Psoas muscle (tissue), 8 donors: ENCODE results near the gene PDE9A. TPM values are rescaled to one million over a fixed set of nuclear protein-coding genes. Genes with fewer than 3 reads are reported as not detected.

ENCODE experiments used
- ATAC-seq, 4 donors: fragments of 200-7000 bp; cut with Tn5 transposase; one replicate each; pipeline ENCODE4 v1.9.1; 2020; ENCODE audit warnings: moderate library complexity in 3 of 4, mild to moderate bottlenecking in 2 of 4
- DNase-seq, 2 donors: peaks; one replicate each; pipeline ENCODE4 v3.0.0-alpha.2; 2020
- H3K27ac ChIP-seq: fragments of 200-600 bp; one replicate; pipeline ENCODE4 v1.8.0; 2022
- H3K27me3 ChIP-seq, 3 donors: fragments of 200-600 bp in 1 of 3; one replicate each; pipeline versions ENCODE4 v1.6.1 to v1.8.0; 2013 to 2022; ENCODE audit warnings: low read length in 2 of 3, mild to moderate bottlenecking in 2 of 3, moderate library complexity in 1 of 3; ENCODE audit not compliant: insufficient read depth in 3 of 3
- H3K36me3 ChIP-seq, 2 donors: fragments of 200-600 bp in 1 of 2; one replicate each; pipeline versions ENCODE4 v1.6.1 to v1.8.0; 2013 to 2022; ENCODE audit warnings: low read depth in 1 of 2, mild to moderate bottlenecking in 1 of 2, moderate library complexity in 1 of 2; ENCODE audit not compliant: insufficient read depth in 1 of 2
- H3K4me1 ChIP-seq: fragments of 200-600 bp; one replicate; pipeline ENCODE4 v1.8.0; 2022
- H3K4me3 ChIP-seq: fragments of 200-600 bp; one replicate; pipeline ENCODE4 v1.8.0; 2022; ENCODE audit warnings: mild to moderate bottlenecking
- H3K9me3 ChIP-seq: fragments of 200-600 bp; one replicate; pipeline ENCODE4 v1.8.0; 2022
- WGBS, 3 donors: extraction: QIAGEN DNeasy Blood & Tissue Kit; methylation state at CpG; one replicate each; pipeline versions ENCODE4 v1.1.6 to v1.1.7; 2013; 5-methylcytosine and 5-hydroxymethylcytosine counted together
- intact Hi-C, 2 donors: fragments of 100-400 bp; cut with DNase I; formaldehyde crosslinking; loops; one replicate each; pipeline versions ENCODE4 v1.11.0 to v1.14.2; 2022
- polyA plus RNA-seq, 3 donors: library from polyadenylated mRNA; stranded (reverse); fragments of 200-250 nt; gene quantifications; one replicate each; pipeline ENCODE4 v1.2.3, GENCODE V29; 2013
- total RNA-seq, 4 donors: library from RNA; stranded (reverse); fragmentation: NEBNext Ultra II Directional in 2 of 4; extraction: Animal tissue kit (Norgen Biotek cat#: 25700) in 2 of 4; gene quantifications; one replicate each; pipeline versions ENCODE4 v1.2.1 to v1.2.4, GENCODE V29; 2021 to 2023
- TF ChIP-seq, protein P1 (sequence below): fragments of 200-600 bp; IDR thresholded peaks from one replicate; pipeline ENCODE4 v1.8.0; 2022; ENCODE audit warnings: antibody characterized with exemption
- donor health status: healthy with polysubstance abuse.
- donor health status: DM: no; HTN: no; CAD: no; lungs with moderate emphysema.
- donor health status: Bipolar disorder and iron deficiency.
- donor health status: healthy.
- donor health status: DM: yes; HTN: yes; CAD: no.
- donor health status: DM: no; HTN: no; CAD: no.
- donor health status: DM: no; HTN: no; CAD: no.
- donor health status: DM: yes; HTN: yes; CAD: no.

Gene PDE9A
- total and polyA plus RNA-seq, 7 donors = 1.2 to 4.3 (median 1.8) TPM

GRCh38 chr21:42639646-42640152 lies 13.7 kb upstream of the PDE9A start:
- no peak overlapping the region for H3K4me3 ChIP-seq
- H3K9me3 ChIP-seq = no peaks in the 10 kb centered on the region
- WGBS, 3 donors = 91 to 94% (median 93%) methylated on average over 8 of the region's 8 CpGs
- TF ChIP-seq, protein P1, sequence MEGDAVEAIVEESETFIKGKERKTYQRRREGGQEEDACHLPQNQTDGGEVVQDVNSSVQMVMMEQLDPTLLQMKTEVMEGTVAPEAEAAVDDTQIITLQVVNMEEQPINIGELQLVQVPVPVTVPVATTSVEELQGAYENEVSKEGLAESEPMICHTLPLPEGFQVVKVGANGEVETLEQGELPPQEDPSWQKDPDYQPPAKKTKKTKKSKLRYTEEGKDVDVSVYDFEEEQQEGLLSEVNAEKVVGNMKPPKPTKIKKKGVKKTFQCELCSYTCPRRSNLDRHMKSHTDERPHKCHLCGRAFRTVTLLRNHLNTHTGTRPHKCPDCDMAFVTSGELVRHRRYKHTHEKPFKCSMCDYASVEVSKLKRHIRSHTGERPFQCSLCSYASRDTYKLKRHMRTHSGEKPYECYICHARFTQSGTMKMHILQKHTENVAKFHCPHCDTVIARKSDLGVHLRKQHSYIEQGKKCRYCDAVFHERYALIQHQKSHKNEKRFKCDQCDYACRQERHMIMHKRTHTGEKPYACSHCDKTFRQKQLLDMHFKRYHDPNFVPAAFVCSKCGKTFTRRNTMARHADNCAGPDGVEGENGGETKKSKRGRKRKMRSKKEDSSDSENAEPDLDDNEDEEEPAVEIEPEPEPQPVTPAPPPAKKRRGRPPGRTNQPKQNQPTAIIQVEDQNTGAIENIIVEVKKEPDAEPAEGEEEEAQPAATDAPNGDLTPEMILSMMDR = no peak
- DNase-seq (peak in 1 of 2 donors; percentile 28), ATAC-seq (no peak)
- no peak overlapping the region for H3K27ac ChIP-seq
- H3K36me3 ChIP-seq = no peaks in the 10 kb centered on the region
- peaks cover 0 to 65% (median 12%) of the 10 kb centered on the region in 3 donors for H3K27me3 ChIP-seq
- intact Hi-C loops = loop anchor here in 1 of 2 donors (10.0 kb wide), 1 partner anchor 175 kb away; no protein-coding TSS in a partner anchor
- H3K4me1 ChIP-seq = no peaks in the 10 kb centered on the region

DNA sequence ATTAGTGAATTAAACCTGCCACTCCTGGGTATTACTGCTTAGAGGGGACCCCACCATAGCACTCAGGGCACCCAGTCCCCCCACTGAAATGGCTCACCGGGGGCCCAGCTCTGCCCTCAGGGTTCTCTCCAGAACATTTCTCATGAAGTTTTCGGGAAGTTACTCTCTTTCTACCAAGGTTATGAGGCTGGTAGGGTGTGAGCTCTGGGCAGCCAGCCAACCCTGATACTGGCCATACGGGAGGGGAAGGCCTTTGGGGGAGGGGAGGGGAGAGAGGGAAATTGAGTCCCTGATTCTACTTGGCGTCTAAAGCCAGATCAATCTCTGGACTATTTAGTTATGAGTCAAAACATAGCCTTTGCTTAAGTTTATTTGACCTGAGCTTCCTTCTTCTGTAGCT lies 12.9 kb upstream of the PDE9A start:
- 44 to 62% (median 47%) methylated on average over 4 of the region's 4 CpGs for WGBS, 3 donors
- intact Hi-C loops = no loop called here
- no peak overlapping the region for H3K4me3 ChIP-seq
- ATAC-seq (no peak), DNase-seq (peak in 1 of 2 donors; percentile 46)
- no peaks in the 10 kb centered on the region for H3K4me1 ChIP-seq
- no peak overlapping the region for H3K27ac ChIP-seq
- no peaks in the 10 kb centered on the region for H3K36me3 ChIP-seq
- no peaks in the 10 kb centered on the region for H3K9me3 ChIP-seq
- H3K27me3 ChIP-seq = peaks cover 0 to 61% (median 12%) of the 10 kb centered on the region in 3 donors
- TF ChIP-seq, protein P1 = no peak

DNA sequence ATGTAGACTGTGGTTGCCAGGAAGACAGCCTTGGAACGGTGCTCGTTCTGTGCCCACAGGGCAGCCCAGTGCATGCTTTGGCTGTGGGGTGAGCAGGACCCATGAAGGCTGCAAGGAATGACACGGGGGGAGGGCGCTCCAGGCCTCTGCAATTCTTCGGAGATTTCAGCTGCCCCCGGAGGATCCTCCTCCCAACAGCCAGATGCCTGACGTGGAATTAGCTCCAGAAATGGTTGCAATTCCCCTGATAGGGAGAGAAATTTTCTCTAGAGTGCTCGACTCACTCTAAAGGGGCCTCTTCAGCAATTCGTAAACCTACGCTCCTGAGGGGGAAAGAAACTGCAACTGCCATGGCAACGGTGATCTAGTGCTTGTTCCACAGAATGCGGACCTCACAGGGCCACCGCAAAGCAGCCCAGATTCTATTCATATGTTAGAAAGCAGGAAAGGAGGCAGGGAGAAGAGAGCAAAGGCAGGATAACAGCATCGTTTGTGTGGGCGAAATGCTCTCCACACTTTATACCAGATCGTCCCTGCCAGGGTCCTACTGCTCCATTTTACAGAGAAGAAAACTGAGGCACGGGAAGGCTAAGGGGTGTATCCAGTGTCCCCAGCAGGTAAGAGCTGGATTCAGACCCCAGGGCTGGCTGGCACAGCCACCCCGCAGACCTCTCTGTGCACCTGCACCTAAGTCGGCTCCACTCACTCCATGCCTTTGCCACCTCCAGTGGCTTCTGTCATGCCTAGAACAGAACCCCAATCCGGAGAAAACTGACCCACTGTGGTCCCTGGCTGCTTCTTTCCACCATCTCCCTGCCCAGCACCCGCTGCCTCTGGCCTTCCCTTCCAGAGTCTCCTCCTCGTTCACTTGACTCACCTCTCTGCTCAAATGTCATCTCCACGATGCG lies 11.9 kb upstream of the PDE9A start:
- TF ChIP-seq, protein P1 = no peak
- Histone ChIP-seq H3K4me1 (no peaks in the 10 kb centered on the region), H3K36me3 (no peaks in the 10 kb centered on the region), H3K9me3 (no peaks in the 10 kb centered on the region), H3K27me3 (peaks cover 0 to 56% (median 12%) of the 10 kb centered on the region in 3 donors), H3K27ac (no peak overlapping the region), H3K4me3 (no peak overlapping the region)
- DNase-seq (peak in 1 of 2 donors; percentile 44), ATAC-seq (no peak)
- WGBS, 3 donors = 36 to 46% (median 42%) methylated on average over 24 of the region's 24 CpGs
- intact Hi-C loops = no loop called here

DNA sequence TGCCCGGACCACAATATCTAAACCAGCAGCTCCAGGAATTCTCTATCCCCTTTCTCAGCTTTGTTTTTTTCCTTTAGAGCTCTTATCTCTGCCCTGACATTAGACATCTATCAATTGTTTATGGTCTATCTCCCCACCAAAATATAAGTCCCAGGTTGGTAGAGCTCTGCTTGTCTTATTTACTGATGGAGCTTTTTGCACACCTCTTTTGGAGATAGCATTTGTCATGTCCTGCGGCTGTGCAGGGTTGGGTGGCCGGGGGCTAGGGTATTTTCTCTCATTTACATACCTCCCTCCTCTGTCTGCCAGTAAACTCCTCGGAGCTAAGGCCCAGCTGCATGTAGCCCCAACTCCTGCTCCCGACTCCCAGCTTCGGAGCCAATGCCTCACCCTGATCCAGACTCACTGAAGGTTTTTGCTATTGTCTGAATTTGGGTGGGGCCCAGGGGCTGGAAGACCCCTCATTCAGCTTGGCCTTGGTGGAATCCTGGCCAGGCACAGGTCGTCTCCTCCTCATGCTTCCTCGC lies 11.1 kb upstream of the PDE9A start:
- Histone ChIP-seq H3K4me1 (no peaks in the 10 kb centered on the region), H3K36me3 (no peaks in the 10 kb centered on the region), H3K27ac (no peak overlapping the region), H3K9me3 (no peaks in the 10 kb centered on the region), H3K27me3 (peaks cover 0 to 56% (median 12%) of the 10 kb centered on the region in 3 donors), H3K4me3 (no peak overlapping the region)
- ATAC-seq = no peak
- 62 to 71% (median 63%) methylated on average over 8 of the region's 8 CpGs for WGBS, 3 donors
- TF ChIP-seq, protein P1 = no peak
- DNase-seq = peak in 1 of 2 donors; percentile 30
- intact Hi-C loops = no loop called here
